Choroid plexus epithelial cell (primary cell): ENCODE measurements around the gene NFIX.
A peak's percentile ranks its signal among the peaks of the same experiment; 100 is the strongest.

Experiments
- DNase-seq: peaks from one replicate; pipeline ENCODE4 v3.0.0-alpha.2; 2010; ENCODE audit warnings: low read depth
- H3K4me3 ChIP-seq: 2 replicates; pipeline ENCODE4 v1.5.1; 2011; ENCODE audit warnings: low read depth, mild to moderate bottlenecking, control low read depth, low read length, moderate library complexity
- TF ChIP-seq, protein P1 (sequence below): conservative IDR thresholded peaks from 2 replicates; pipeline ENCODE4 v1.5.1; 2011; ENCODE audit warnings: low read depth, mild to moderate bottlenecking, control low read depth, inconsistent platforms, low read length, moderate library complexity

The NFIX gene

GRCh38 chr19:13091400-13092157, 96.3 kb downstream of the NFIX start:
- TF ChIP-seq, protein P1, sequence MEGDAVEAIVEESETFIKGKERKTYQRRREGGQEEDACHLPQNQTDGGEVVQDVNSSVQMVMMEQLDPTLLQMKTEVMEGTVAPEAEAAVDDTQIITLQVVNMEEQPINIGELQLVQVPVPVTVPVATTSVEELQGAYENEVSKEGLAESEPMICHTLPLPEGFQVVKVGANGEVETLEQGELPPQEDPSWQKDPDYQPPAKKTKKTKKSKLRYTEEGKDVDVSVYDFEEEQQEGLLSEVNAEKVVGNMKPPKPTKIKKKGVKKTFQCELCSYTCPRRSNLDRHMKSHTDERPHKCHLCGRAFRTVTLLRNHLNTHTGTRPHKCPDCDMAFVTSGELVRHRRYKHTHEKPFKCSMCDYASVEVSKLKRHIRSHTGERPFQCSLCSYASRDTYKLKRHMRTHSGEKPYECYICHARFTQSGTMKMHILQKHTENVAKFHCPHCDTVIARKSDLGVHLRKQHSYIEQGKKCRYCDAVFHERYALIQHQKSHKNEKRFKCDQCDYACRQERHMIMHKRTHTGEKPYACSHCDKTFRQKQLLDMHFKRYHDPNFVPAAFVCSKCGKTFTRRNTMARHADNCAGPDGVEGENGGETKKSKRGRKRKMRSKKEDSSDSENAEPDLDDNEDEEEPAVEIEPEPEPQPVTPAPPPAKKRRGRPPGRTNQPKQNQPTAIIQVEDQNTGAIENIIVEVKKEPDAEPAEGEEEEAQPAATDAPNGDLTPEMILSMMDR = no peak
- H3K4me3 ChIP-seq = no peak overlapping the region
- peak; percentile 86 for DNase-seq

DNA sequence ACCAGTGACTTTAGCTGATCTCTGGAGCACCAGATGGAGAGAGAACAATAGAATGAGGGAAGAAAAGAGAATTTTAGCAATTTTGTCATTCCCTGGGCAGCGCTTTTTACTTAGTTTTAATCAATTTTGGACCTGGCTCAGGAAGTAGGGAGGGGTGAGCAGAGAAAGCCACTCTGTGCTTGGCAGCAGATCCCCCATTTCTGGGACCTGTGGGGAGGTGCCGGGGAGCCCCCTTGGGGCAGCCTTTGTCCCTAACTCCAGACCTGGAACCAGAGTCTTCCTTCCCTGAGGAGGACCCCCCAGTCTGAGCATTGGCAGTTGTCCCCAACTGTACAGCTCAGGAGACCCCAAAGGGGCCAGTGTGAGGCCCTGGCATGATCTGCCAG, 96.9 kb downstream of the NFIX start:
- no peak overlapping the region for H3K4me3 ChIP-seq
- DNase-seq = no peak
- TF ChIP-seq, protein P1 = no peak

- no peak for DNase-seq
- TF ChIP-seq, protein P1 = no peak
- H3K4me3 ChIP-seq = no peak overlapping the region
These were observed 97.4 kb downstream of the NFIX start for GRCh38 chr19:13092606-13093235.

GRCh38 chr19:13093407-13094105, 98.3 kb downstream of the NFIX start:
- TF ChIP-seq, protein P1 = peak; percentile 93
- peak; percentile 92 for DNase-seq
- no peak overlapping the region for H3K4me3 ChIP-seq

DNA sequence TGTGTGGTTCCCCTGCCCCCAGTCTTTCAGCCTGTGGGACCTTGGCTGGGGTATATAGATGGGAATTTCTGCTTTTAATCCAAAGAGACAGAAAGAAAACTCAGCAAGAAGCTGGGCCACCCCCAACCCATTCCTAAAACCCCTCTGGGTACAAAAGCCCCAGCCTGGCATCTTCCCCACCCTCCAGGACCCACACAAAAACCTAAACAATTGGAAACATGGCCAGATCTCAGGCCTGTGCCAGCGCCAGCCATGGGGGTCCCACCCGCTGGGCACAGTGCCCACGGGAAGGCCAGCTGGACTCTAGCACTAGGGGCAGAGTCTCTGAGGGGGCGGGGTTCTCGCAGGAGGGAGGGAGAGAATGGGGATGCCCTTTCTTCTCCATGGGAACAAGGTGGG, 98.8 kb downstream of the NFIX start:
- DNase-seq = no peak
- H3K4me3 ChIP-seq = no peak overlapping the region
- TF ChIP-seq, protein P1 = no peak

- no peak for DNase-seq
- TF ChIP-seq, protein P1 = no peak
- no peak overlapping the region for H3K4me3 ChIP-seq
These were observed 99.6 kb downstream of the NFIX start for GRCh38 chr19:13094771-13095392.
